ENCODE results near the gene KANK4.

GRCh38 chr1:62229932-62230331 lies 89.3 kb downstream of the KANK4 start:
- TF ChIP-seq REST (IDR thresholded peaks at IDR 0.05; ENCODE audit: low read depth) = no peak
- no peak for TF ChIP-seq TAF1 (IDR thresholded peaks at IDR 0.05; ENCODE audit: low read depth)
- TF ChIP-seq RAD21 (IDR thresholded peaks at IDR 0.05; ENCODE audit: low read depth) = no peak
- TF ChIP-seq CEBPB (IDR thresholded peaks at IDR 0.05) = no peak
- no peak for TF ChIP-seq EP300 (IDR thresholded peaks at IDR 0.05; ENCODE audit: borderline replicate concordance)
- no peak for TF ChIP-seq TEAD4 (IDR thresholded peaks at IDR 0.05)
- no peak for TF ChIP-seq EGR1 (IDR thresholded peaks at IDR 0.05)
- TF ChIP-seq YY1 (IDR thresholded peaks at IDR 0.05; ENCODE audit: low read depth) = no peak
- no peak for TF ChIP-seq MAX (IDR thresholded peaks at IDR 0.05)
- TF ChIP-seq CREB1 (IDR thresholded peaks at IDR 0.05; ENCODE audit: low read depth) = no peak
